ENCODE results near the gene URGCP.
"Not testable (repeated sequence)": the region's sequence is repeated elsewhere in the genome, so short reads cannot be mapped to it uniquely, and the experiment has no call there.

URGCP gene

GRCh38 chr7:43834463-43835251 lies 71.7 kb downstream of the URGCP start:
- DNase-seq (ENCODE audit: low spot score): no peak

- not testable (repeated sequence) for DNase-seq (ENCODE audit: low spot score)
Measured at GRCh38 chr7:43830917-43831316, 75.5 kb downstream of the URGCP start.

All from GM03348 (cell line).